AG08395 (cell line): Measurements from ENCODE around the gene PXN.

Experiments used
- DNase-seq: peaks from one replicate; pipeline ENCODE4 v3.0.0; 2012; ENCODE audit warnings: mixed read lengths, low spot score

PXN gene

GRCh38 chr12:120265473-120266179 lies at the start of gene PXN:
PXN (minus strand) TSS chr12:120265730; CDS start chr12:120265629, 101 bp downstream.
- peak; percentile 97 for DNase-seq

- no peak for DNase-seq
Observed at GRCh38 chr12:120314220-120314619, 48.7 kb upstream of the PXN start.

GRCh38 chr12:120301962-120302815 lies 36.7 kb upstream of the PXN start, which contains the start of gene SIRT4:
SIRT4 (plus strand) TSS chr12:120302321; CDS start chr12:120303562, 1,241 bp downstream.
- peak; percentile 96 for DNase-seq

DNA sequence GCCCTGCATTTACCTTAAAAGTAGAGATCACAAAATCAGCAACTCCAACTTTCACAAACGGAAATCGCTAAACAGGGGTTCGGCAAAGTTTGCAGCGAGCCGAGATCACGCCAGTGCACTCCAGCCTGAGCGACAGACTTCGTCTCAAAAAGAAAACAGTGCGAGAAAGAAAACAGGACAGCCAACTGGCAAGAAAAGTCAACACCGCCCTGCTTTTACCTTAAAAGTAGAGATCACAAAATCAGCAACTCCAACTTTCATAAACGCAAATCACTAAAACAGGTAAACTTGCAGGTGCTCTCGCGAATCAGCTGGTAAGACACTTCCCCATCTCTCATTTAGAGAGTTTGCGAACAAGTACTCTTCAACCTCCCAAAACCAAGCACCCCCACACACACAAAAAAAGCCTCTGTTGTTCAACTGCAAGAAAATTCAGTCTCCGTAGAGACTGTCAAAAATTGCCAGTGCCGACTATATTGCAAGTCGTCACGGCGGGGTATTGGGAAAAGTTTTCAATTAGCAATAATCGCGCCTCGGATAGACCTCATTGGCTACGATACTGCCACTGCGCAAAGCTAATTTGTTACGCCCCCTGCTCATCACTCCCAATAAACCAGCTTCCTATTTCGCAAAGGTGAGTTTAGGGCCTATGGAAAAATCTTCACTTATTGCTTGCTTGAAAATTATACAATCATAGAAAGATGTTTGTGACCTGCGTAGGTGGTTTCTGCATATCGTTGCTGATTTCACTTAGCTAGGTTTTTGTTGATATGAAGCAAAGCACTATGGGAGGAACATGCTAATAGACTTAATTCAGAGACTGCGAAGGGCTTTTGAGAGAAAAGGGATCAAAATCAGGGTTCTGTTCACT lies 27.4 kb upstream of the PXN start, which contains the start of gene RNU4-1:
TSS of gene RNU4-1 (minus strand) at position 577 of the 871 bp plus-strand sequence.
- peak; percentile 45 for DNase-seq

DNA sequence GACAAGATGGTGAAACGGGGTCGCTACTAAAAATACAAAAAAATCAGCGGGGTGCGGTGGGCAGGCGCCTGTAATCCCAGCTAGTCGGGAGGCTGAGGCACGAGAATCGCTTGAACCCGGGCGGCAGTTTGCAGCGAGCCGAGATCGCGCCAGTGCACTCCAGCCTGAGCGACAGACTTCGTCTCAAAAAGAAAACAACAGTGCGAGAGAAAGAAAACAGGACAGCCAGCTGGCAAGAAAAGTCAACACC lies 26.8 kb upstream of the PXN start:
- no peak for DNase-seq

DNA sequence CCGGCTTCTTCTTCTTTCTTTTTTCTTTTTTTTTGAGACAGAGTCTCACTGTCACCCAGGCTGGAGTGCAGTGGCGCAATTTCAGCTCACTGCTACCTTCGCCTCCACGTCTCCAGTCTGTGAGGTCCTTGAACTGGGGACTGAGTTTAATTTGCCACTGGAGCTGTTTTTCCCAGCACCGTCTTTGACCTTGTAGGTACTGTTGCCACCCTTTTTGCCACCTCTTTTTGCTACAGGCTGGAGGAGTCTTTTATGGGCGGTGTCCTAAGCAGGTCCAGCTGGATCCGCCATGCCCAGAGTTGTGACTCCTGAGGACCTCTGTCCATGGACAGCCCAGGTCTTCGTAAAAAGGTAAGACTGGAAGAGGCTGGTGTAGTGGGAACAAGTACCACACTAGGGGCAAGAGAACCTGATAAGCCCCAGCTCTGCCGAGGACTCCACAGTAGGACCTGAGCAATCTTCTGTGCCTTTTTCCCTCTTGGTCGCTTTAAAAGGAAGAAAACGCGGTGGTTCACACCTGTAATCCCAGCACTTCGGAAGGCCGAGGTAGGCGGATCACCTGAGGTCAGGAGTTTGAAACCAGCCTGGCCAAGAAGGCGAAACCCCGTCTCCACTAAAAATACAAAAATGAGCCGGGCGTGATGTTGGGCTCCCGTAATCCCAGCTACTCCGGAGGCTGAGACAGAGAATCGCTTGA lies 25.2 kb upstream of the PXN start:
- DNase-seq = no peak

DNA sequence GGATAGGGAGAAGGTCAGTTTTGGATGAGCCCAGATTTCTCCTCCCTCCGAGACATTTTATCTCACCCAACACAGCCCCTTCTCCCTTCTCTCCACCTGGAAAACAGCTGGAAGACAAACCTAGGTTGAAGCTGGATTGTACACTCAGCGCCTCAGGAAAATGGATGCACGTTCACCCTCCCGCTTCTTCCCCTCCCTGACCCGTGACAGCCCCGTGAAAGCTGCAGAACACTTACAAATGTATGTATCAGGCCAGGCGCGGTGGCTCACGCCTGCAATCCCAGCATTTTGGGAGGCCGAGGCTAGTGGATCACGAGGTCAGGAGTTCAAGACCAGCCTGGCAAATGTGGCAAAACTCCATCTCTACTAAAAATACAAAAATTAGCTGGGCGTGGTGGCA lies 22.0 kb upstream of the PXN start:
- DNase-seq = no peak

DNA sequence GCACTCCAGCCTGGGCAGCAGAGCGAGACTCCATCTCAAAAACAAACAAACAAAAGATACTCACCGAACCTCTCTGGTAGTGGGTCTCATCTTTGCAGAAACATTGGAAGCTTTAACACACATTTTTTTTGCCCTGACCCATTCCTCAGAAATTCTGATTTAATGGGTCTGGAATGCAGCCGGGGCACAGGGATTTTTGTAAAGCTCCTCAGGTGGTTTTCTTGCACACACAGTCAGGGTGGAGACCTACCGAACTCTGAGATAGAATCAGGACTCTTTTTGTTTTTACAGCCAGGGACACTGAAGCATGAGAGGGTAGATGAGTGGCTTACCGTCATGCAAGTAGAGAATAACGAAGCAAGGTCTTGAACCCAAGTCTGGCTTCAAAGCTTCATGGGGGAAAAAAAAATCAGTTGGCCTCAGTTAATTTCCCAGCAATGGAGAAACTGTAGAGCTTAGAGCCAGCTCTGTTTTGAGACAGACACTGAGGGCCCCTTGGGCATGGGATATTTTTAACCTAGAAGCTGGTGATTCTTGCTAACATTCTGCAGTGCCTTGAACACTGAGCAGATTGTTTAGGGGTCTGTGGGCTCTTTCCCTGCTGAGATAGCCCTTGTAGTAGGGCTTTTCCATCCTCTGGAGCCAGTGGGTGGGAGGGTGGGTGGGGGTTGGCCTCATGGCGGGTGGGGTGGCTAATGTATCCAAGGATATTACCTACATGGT lies 21.4 kb upstream of the PXN start:
- no peak for DNase-seq

DNA sequence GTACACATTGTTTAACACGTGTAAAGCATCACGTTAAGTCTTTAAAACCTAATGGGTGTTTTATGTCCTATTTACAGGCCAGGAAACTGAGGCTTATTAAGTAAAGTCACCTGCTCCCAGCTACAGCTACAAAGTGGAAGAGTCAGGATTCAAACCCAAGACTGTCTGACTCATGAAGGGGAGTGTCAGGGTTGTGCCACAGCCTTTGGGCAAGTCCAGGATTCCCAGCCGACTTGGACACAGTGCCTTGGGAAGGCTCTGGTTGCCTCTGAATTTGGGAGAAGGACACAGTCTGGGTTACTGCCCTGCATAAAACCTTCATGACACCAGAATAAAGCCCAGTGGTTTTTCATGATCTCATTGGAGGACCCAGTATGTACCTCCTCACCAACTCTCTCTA lies 18.9 kb upstream of the PXN start:
- DNase-seq = no peak

GRCh38 chr12:120283318-120283717 lies 17.8 kb upstream of the PXN start:
- DNase-seq = no peak

- no peak for DNase-seq
Observed at GRCh38 chr12:120278137-120279069, 12.9 kb upstream of the PXN start.

GRCh38 chr12:120276734-120277133 lies 11.2 kb upstream of the PXN start:
- no peak for DNase-seq

- DNase-seq = no peak
Observed at GRCh38 chr12:120267736-120268135, 2.2 kb upstream of the PXN start.

GRCh38 chr12:120266180-120266870 lies 795 bp upstream of the PXN start:
- no peak for DNase-seq

DNA sequence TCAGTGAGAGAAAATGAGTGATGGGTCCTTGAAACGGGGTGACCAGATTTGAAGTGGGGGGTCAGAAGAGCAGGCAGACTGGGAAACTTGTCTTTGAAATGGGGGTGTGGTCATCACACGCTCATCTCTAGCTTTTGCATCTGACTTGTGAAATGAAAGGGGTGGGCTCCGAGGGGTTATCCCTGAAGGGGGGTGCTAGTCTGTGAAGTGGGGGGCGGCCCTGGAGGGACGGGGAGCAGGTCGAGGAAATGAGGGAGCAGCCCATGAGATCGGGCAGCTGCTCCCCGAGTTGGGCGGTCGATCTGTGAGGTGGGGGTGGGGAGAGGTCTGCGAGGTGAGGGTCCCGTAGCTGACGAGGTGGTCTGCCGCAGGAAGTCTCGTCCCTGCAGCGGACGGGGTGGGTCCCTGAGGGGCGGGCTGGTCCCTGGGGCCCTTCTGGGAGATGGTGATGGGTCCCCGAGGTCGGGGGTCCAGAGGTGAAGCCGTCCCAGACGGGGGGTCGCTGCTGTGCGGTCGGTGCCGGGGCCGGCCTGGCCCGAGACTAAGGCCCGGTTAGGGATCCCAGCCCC lies 542 bp downstream of the PXN start:
- DNase-seq = no peak

- no peak for DNase-seq
Observed at GRCh38 chr12:120264086-120264903, 1.2 kb downstream of the PXN start.

GRCh38 chr12:120263748-120264085 lies 1.8 kb downstream of the PXN start:
- DNase-seq = no peak
